ENCODE results near the gene GAMT. TPM values are rescaled to one million over a fixed set of nuclear protein-coding genes. Genes with fewer than 3 reads are reported as not detected.

GAMT gene
- total RNA-seq, 3 donors from 2014 or later = 1.6 to 7.0 (median 2.1) TPM

DNA sequence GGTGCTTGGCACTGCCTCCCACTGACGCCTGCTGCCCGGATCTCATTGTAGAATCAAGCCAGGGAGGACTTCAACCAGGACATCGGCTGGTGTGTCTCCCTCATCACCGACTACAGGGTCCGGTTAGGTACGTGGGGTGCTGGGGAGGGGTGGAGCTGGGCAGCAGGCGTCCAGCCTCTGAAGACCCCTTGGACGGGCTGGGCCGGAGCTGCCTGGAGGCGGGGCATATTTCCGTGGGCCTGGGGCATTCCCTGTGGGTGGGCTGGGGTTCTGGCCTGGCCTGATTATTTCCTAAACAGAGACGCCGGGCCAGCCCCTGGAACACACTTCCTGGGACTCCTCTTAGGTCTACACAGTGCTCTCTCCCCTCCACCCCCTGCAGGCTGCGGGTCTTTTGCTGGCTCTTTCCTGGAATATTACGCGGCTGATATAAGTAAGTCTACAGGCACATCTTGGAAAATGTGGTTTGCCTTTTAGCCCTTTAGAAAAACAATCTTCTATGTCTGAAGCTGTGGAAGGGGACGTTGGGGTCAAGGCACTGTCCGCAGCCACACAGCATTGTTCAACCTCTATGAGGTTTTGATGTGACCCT is 32.0 kb downstream of the GAMT start:
- no peak overlapping the region for H3K4me3 ChIP-seq
- TF ChIP-seq, protein P1, sequence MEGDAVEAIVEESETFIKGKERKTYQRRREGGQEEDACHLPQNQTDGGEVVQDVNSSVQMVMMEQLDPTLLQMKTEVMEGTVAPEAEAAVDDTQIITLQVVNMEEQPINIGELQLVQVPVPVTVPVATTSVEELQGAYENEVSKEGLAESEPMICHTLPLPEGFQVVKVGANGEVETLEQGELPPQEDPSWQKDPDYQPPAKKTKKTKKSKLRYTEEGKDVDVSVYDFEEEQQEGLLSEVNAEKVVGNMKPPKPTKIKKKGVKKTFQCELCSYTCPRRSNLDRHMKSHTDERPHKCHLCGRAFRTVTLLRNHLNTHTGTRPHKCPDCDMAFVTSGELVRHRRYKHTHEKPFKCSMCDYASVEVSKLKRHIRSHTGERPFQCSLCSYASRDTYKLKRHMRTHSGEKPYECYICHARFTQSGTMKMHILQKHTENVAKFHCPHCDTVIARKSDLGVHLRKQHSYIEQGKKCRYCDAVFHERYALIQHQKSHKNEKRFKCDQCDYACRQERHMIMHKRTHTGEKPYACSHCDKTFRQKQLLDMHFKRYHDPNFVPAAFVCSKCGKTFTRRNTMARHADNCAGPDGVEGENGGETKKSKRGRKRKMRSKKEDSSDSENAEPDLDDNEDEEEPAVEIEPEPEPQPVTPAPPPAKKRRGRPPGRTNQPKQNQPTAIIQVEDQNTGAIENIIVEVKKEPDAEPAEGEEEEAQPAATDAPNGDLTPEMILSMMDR (IDR thresholded peaks at IDR 0.05) = no peak
- H3K9me3 ChIP-seq = no peaks in the 10 kb centered on the region
- ATAC-seq (no peak), DNase-seq (no peak)
- intact Hi-C loops (cut with DNase I, micrococcal nuclease) = no loop called here
- no peaks in the 10 kb centered on the region for H3K4me1 ChIP-seq (ENCODE audit: low read depth)
- peaks cover 15% of the 10 kb centered on the region for H3K36me3 ChIP-seq (ENCODE audit: low read depth)

DNA sequence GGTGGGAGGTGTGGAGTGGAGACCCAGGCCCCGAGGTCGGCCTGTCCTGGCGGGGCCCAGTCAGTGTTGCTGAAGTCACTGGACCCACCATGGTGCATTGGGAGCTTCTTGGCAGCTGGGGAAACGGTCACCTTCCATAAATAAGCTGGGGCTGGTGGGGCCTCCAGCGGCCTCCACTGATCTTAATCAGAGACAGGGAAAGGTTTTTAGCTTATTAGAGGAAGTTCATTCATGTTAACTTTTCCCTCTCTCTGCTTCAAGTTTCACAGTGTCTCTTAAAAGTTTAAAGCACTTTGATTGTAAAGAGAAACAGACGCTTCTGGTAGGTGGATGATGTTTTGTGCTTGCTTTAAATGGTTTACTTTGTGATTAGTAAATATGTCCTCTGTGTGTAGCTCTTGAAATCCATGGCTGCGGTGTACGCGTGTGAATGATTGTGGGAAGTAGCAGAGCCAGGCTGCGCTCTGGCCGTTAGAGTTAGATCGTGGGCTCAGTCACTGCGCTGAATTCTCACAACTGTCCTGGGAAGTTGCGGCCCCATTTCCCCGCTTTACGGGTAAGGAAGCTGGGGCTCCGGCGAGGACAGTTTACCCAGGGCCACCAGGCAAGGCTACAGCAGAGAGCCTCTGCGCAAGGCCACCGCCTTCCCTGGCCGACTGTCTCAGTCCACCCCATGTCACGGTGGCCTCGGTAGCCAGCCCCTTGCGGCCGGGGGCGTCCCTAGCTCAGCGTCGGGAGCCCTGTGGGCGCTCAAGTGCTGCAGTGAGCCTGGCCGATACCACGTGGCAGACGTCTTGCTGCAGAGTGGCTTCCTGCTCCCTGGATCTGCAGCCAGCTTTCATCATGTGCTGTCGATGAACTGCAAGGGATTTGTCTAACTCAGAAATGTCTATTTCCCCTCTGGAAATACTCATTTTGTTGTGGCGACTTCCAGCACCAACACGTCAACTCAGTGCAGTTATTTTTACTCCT is 34.2 kb downstream of the GAMT start:
- H3K4me1 ChIP-seq (ENCODE audit: low read depth) = no peaks in the 10 kb centered on the region
- H3K9me3 ChIP-seq = no peaks in the 10 kb centered on the region
- TF ChIP-seq, protein P1 (IDR thresholded peaks at IDR 0.05) = no peak
- DNase-seq = no peak
- intact Hi-C loops (cut with DNase I, micrococcal nuclease) = no loop called here
- no peak overlapping the region for H3K4me3 ChIP-seq
- H3K36me3 ChIP-seq (ENCODE audit: low read depth) = peaks cover 13% of the 10 kb centered on the region
- no peak for ATAC-seq

DNA sequence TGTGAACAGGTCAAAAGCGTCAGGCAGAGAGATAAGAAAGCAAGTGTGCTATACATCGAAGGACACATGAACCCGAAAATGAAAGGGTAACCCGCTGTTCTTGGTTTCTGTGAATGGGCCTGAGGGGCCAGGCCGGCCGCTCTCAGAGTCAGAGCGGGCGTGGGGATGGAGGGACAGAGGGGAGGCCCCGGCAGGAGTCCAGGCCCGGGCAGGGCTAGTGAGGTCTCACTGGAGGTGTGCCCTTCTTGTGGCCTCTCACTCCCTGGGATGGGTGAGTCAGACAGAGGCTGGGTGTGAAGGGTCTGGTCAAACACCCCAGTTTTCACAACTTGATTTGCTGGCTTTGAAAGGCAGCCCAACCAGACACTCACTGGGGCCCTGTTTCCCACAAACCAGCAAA is 35.0 kb downstream of the GAMT start:
- DNase-seq = no peak
- Histone ChIP-seq H3K4me1 (ENCODE audit: low read depth) (no peaks in the 10 kb centered on the region), H3K9me3 (no peaks in the 10 kb centered on the region), H3K4me3 (no peak overlapping the region), H3K36me3 (ENCODE audit: low read depth) (peaks cover 12% of the 10 kb centered on the region)
- intact Hi-C loops (cut with DNase I, micrococcal nuclease) = no loop called here
- TF ChIP-seq, protein P1 (IDR thresholded peaks at IDR 0.05) = no peak
- no peak for ATAC-seq

DNA sequence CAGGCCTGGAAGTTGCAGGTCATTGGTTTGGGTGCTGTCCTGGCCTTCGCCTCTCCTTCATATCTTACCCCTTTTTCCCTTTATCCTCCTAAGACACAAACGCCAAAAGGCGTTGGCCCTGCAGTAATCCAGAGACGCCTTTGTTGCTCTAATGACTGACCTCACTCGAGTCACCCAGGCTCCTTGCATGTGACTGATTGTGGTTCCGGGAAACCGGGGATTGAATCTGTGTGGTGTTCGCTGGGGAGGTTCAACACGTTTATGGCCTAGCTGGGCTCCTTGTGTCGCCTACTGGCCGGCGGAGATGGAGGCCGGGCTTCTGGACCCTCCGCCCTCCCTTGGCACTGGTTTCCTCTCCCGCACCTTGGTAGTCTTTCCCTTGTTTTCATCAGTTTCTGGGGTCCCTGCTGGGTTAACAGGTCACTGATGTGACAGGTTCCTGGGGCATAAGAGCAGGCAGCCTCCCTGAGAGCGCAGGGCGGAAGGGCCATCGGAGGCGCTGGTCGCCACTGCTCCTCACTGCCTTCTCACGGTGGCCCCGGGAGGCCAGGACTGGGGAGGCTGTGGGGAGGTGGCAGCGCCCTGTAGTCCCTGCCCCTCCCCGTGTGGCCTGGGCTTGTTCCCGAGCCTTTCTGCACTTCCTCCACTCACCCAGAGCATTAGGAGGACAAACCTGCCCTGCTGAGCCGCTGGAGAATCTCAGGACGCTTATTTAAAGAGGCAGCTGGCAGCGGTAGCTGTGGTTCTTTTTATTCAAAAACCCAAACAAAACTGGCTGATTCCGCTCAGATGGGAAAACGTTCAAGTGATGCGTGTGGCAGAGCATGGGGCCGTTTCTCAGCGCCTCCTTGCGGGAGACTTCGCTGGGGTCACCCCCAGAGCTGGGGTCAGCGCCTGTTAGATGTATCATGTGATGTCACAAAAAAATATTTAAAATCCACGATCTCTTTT is 35.7 kb downstream of the GAMT start:
- H3K4me1 ChIP-seq (ENCODE audit: low read depth) = no peaks in the 10 kb centered on the region
- TF ChIP-seq, protein P1 (IDR thresholded peaks at IDR 0.05) = no peak
- H3K4me3 ChIP-seq = no peak overlapping the region
- H3K9me3 ChIP-seq = no peaks in the 10 kb centered on the region
- no peak for DNase-seq
- intact Hi-C loops (cut with DNase I, micrococcal nuclease) = no loop called here
- H3K36me3 ChIP-seq (ENCODE audit: low read depth) = peaks cover 8% of the 10 kb centered on the region
- no peak for ATAC-seq

DNA sequence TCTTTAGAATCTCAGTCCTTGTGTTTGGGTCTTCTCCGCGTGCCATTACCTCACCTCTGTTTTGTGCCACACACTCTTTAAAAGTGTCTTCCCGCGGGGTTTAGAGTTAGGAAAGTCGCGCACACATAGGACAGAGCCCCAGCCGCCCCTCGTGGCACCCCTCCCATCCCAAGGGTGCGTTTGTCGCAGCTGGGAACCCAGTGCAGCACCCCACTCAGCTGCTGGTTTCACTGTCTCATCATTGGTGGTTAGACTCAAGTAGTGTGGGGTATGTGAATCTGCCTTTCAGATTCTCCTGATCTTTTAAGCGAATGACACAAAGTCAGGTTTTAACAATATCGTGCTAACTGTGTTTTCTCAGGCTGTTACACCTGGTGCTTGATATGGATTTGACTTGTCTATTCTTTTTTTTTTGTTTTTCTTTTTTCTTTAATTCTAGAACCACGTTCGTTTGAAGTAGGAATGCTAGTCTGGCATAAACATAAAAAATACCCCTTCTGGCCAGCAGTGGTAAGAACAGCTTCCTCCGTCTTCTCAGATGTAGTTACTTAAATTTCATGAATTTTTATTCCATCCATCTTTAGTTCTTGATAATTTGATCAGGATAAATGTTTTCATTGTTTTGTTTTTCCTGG is 37.2 kb downstream of the GAMT start:
- no peaks in the 10 kb centered on the region for H3K4me1 ChIP-seq (ENCODE audit: low read depth)
- intact Hi-C loops (cut with DNase I, micrococcal nuclease) = no loop called here
- no peak for DNase-seq
- peaks cover 8% of the 10 kb centered on the region for H3K36me3 ChIP-seq (ENCODE audit: low read depth)
- TF ChIP-seq, protein P1 (IDR thresholded peaks at IDR 0.05) = no peak
- ATAC-seq = no peak
- no peaks in the 10 kb centered on the region for H3K9me3 ChIP-seq
- no peak overlapping the region for H3K4me3 ChIP-seq

Measured in mucosa of descending colon (tissue), 3 donors.